Stomach (tissue), 4 donors: Measurements from ENCODE around the gene PRRX1.

Experiments
- CTCF ChIP-seq, 7 experiments: fragments of 450-650 bp in 4 of 7; fragments of 200-600 bp in 3 of 7; sonication (generic) in 3 of 7; IDR thresholded peaks; one replicate each; pipeline ENCODE4 v1.5.1; 2016 to 2019; ENCODE audit warnings: antibody characterized with exemption in 7 of 7, control low read depth in 2 of 7, mild to moderate bottlenecking in 1 of 7
- POLR2A ChIP-seq, 4 donors: fragments of 450-650 bp; IDR thresholded peaks; one replicate each; pipeline ENCODE4 v1.6.1; 2016; ENCODE audit warnings: antibody characterized with exemption in 4 of 4, control low read depth in 2 of 4, mild to moderate bottlenecking in 1 of 4, moderate library complexity in 1 of 4
- POLR2AphosphoS5 ChIP-seq, 3 donors: sonication (generic); formaldehyde crosslinking; IDR thresholded peaks; one replicate each; pipeline ENCODE4 v1.6.1; 2016; ENCODE audit warnings: antibody characterized with exemption in 3 of 3

- no peak for TF ChIP-seq CTCF (IDR thresholded peaks at IDR 0.05)
- no peak for TF ChIP-seq POLR2AphosphoS5 (IDR thresholded peaks at IDR 0.05)
- TF ChIP-seq POLR2A (IDR thresholded peaks at IDR 0.05), result no peak
These were observed 4.5 kb downstream of the PRRX1 start for GRCh38 chr1:170668209-170669106.
